ENCODE measurements around the gene KRTCAP2. TPM values are rescaled to one million over a fixed set of nuclear protein-coding genes. Genes with fewer than 3 reads are reported as not detected.

Gene KRTCAP2
- polyA plus RNA-seq, 3 donors = 157 to 256 (median 247) TPM

GRCh38 chr1:155188268-155188667, 15.2 kb upstream of the KRTCAP2 start:
- Histone ChIP-seq H3K9ac (ENCODE audit: insufficient read depth, low read length, poor library complexity, severe bottlenecking) (no peak overlapping the region), H3K4me1 (ENCODE audit: control insufficient read depth in 1 of 2, insufficient read depth in 2 of 2, low read length in 2 of 2) (peaks cover 25 to 28% of the 10 kb centered on the region in 2 donors), H2AFZ (ENCODE audit: insufficient read depth, low read depth, low read length, poor library complexity, severe bottlenecking) (no peak overlapping the region), H3K27ac (ENCODE audit: low read depth in 1 of 2, low read length in 2 of 2) (no peak overlapping the region), H3K79me2 (ENCODE audit: insufficient read depth, low read length) (no peaks in the 10 kb centered on the region), H3K27me3 (ENCODE audit: control insufficient read depth in 2 of 2, insufficient read depth in 2 of 2, low read length in 2 of 2) (no peaks in the 10 kb centered on the region), H3K4me2 (replicated peaks; ENCODE audit: extremely low read depth, low read length, poor library complexity, severe bottlenecking) (no peak overlapping the region), H3K9me3 (replicated peaks in 1 of 2; ENCODE audit: control insufficient read depth in 1 of 2, insufficient read depth in 1 of 2, low read length in 2 of 2) (no peaks in the 10 kb centered on the region), H3K4me3 (replicated peaks in 1 of 3; ENCODE audit: low read depth in 2 of 3, low read length in 3 of 3) (no peak overlapping the region), H4K20me1 (ENCODE audit: insufficient read depth, low read length) (no peaks in the 10 kb centered on the region), H3K36me3 (replicated peaks in 1 of 2; ENCODE audit: control insufficient read depth in 1 of 2, insufficient read depth in 2 of 2, low read length in 2 of 2) (no peaks in the 10 kb centered on the region)
- Mint-ChIP-seq H3K27me3 (ENCODE audit: low read depth in 3 of 3) (peaks cover 4 to 16% (median 8%) of the 10 kb centered on the region in 3 donors), H3K36me3 (peaks cover 0 to 3% of the 10 kb centered on the region in 2 donors), H3K9me3 (peaks cover 0 to 2% (median 0%) of the 10 kb centered on the region in 7 donors), H3K4me1 (peaks cover 23% of the 10 kb centered on the region), H3K4me3 (no peak overlapping the region), H3K27ac (peak overlapping the region in 1 of 7 donors; percentile 56)
- WGBS (ENCODE audit: insufficient coverage) = 98% methylated on average over 7 of the region's 14 CpGs
- intact Hi-C loops (cut with micrococcal nuclease) = no loop called here
- no peak for DNase-seq
- no peak for TF ChIP-seq CTCF (IDR thresholded peaks at IDR 0.05)

- Histone ChIP-seq H4K20me1 (ENCODE audit: insufficient read depth, low read length) (no peaks in the 10 kb centered on the region), H2AFZ (ENCODE audit: insufficient read depth, low read depth, low read length, poor library complexity, severe bottlenecking) (no peak overlapping the region), H3K4me1 (ENCODE audit: control insufficient read depth in 1 of 2, insufficient read depth in 2 of 2, low read length in 2 of 2) (peaks cover 18 to 20% of the 10 kb centered on the region in 2 donors), H3K9ac (ENCODE audit: insufficient read depth, low read length, poor library complexity, severe bottlenecking) (no peak overlapping the region), H3K36me3 (replicated peaks in 1 of 2; ENCODE audit: control insufficient read depth in 1 of 2, insufficient read depth in 2 of 2, low read length in 2 of 2) (no peaks in the 10 kb centered on the region), H3K4me3 (replicated peaks in 1 of 3; ENCODE audit: low read depth in 2 of 3, low read length in 3 of 3) (no peak overlapping the region), H3K27me3 (ENCODE audit: control insufficient read depth in 2 of 2, insufficient read depth in 2 of 2, low read length in 2 of 2) (no peaks in the 10 kb centered on the region), H3K27ac (ENCODE audit: low read depth in 1 of 2, low read length in 2 of 2) (no peak overlapping the region), H3K79me2 (ENCODE audit: insufficient read depth, low read length) (no peaks in the 10 kb centered on the region), H3K9me3 (replicated peaks in 1 of 2; ENCODE audit: control insufficient read depth in 1 of 2, insufficient read depth in 1 of 2, low read length in 2 of 2) (no peaks in the 10 kb centered on the region), H3K4me2 (replicated peaks; ENCODE audit: extremely low read depth, low read length, poor library complexity, severe bottlenecking) (no peak overlapping the region)
- TF ChIP-seq CTCF (IDR thresholded peaks at IDR 0.05) = no peak
- Mint-ChIP-seq H3K9me3 (peaks cover 0 to 2% (median 0%) of the 10 kb centered on the region in 7 donors), H3K27ac (no peak overlapping the region), H3K4me1 (peaks cover 16% of the 10 kb centered on the region), H3K36me3 (peaks cover 0 to 3% of the 10 kb centered on the region in 2 donors), H3K27me3 (ENCODE audit: low read depth in 3 of 3) (peaks cover 4 to 16% (median 8%) of the 10 kb centered on the region in 3 donors), H3K4me3 (no peak overlapping the region)
- no peak for DNase-seq
- 80% methylated on average over 14 of the region's 16 CpGs for WGBS (ENCODE audit: insufficient coverage)
- intact Hi-C loops (cut with micrococcal nuclease) = no loop called here
Measured at GRCh38 chr1:155187456-155187891, 14.4 kb upstream of the KRTCAP2 start.

All from CD14-positive monocyte (primary cell).